Colon (tissue), 2 donors: ENCODE results near the gene PSG3.
"Not testable (repeated sequence)": the region's sequence is repeated elsewhere in the genome, so short reads cannot be mapped to it uniquely, and the experiment has no call there.

Experiments
- FAIRE-seq: peaks from 2 replicates; lab custom pipeline; 2012; peaks lifted over from hg19 to GRCh38; lab: Jason Lieb, UNC
- donor health status: control.
- donor health status: control.

Gene PSG3

GRCh38 chr19:42740381-42740780 is at the start of gene PSG3:
Gene PSG3, minus strand, starts transcription at chr19:42740481. Its CDS starts 97 bp downstream, at chr19:42740384.
- not testable (repeated sequence) for FAIRE-seq

- not testable (repeated sequence) for FAIRE-seq
These were observed 48.5 kb upstream of the PSG3 start for GRCh38 chr19:42788766-42789165.

GRCh38 chr19:42787766-42788165 is 47.5 kb upstream of the PSG3 start:
- not testable (repeated sequence) for FAIRE-seq

GRCh38 chr19:42776750-42777612 is 36.7 kb upstream of the PSG3 start:
- FAIRE-seq, result not testable (repeated sequence)

- FAIRE-seq, result not testable (repeated sequence)
These were observed 34.4 kb upstream of the PSG3 start for GRCh38 chr19:42774510-42775158.

- not testable (repeated sequence) for FAIRE-seq
These were observed 27.0 kb upstream of the PSG3 start for GRCh38 chr19:42767319-42767718.

GRCh38 chr19:42766871-42767270 is 26.6 kb upstream of the PSG3 start:
- not testable (repeated sequence) for FAIRE-seq

- no peak for FAIRE-seq
These were observed 24.6 kb upstream of the PSG3 start for GRCh38 chr19:42764836-42765235.

- no peak for FAIRE-seq
These were observed 22.5 kb upstream of the PSG3 start for GRCh38 chr19:42762789-42763188.

- not testable (repeated sequence) for FAIRE-seq
These were observed 21.6 kb upstream of the PSG3 start for GRCh38 chr19:42761924-42762295.

- not testable (repeated sequence) for FAIRE-seq
These were observed 21.0 kb upstream of the PSG3 start for GRCh38 chr19:42760954-42761923.

- not testable (repeated sequence) for FAIRE-seq
These were observed 18.4 kb upstream of the PSG3 start for GRCh38 chr19:42758667-42759066.

GRCh38 chr19:42752246-42752645 is 12.0 kb upstream of the PSG3 start:
- not testable (repeated sequence) for FAIRE-seq

GRCh38 chr19:42741726-42742607 is 1.7 kb upstream of the PSG3 start:
- not testable (repeated sequence) for FAIRE-seq

GRCh38 chr19:42737581-42738011 is 2.7 kb downstream of the PSG3 start:
- not testable (repeated sequence) for FAIRE-seq

GRCh38 chr19:42728341-42728740 is 11.9 kb downstream of the PSG3 start:
- not testable (repeated sequence) for FAIRE-seq

GRCh38 chr19:42714000-42714399 is 26.3 kb downstream of the PSG3 start:
- not testable (repeated sequence) for FAIRE-seq

GRCh38 chr19:42712753-42713152 is 27.5 kb downstream of the PSG3 start:
- not testable (repeated sequence) for FAIRE-seq

GRCh38 chr19:42710986-42711385 is 29.3 kb downstream of the PSG3 start:
- not testable (repeated sequence) for FAIRE-seq

GRCh38 chr19:42697884-42698283 is 42.4 kb downstream of the PSG3 start:
- FAIRE-seq, result no peak
